ENCODE measurements around the gene CLASP2.
A peak's percentile ranks its signal among the peaks of the same experiment; 100 is the strongest.

Gene CLASP2

DNA sequence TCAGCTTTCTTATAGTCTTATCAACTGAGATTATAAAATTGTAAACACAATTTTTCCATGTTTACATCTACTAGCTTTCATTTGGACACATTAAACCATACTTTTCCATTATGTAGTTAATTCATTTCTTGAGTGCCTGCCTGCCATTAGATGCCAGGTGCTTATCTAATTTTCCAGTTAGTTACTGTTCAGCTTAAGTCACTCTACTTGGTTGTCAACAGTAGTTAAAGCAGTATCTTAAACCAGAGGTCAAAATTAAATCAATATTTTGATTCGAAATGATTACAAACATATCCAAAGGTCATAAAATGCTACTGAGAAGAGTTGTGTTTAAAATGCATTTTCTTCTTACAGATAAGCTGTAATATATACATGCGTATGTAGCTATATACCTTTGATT is 221.6 kb downstream of the CLASP2 start:
- no peak overlapping the region for H3K27ac ChIP-seq (ENCODE audit: low read length)
- TF ChIP-seq CTCF (IDR thresholded peaks at IDR 0.05; ENCODE audit: low read depth, low read length) (no peak), EZH2phosphoT487 (IDR thresholded peaks at IDR 0.05; ENCODE audit: low read depth) (no peak)
- no peaks in the 10 kb centered on the region for H4K20me1 ChIP-seq (ENCODE audit: insufficient read depth, low read length)
- peaks cover 36% of the 10 kb centered on the region for H3K36me3 ChIP-seq (replicated peaks; ENCODE audit: low read depth, low read length)
- no peaks in the 10 kb centered on the region for H3K9me3 ChIP-seq (ENCODE audit: insufficient read depth, low read length)
- no peaks in the 10 kb centered on the region for H3K27me3 ChIP-seq (ENCODE audit: low read depth, low read length)
- no peak overlapping the region for H3K4me3 ChIP-seq (ENCODE audit: low read length)
- H3K4me2 ChIP-seq (ENCODE audit: low read length) = no peak overlapping the region
- no peak overlapping the region for H2AFZ ChIP-seq (ENCODE audit: low read depth, low read length)
- peaks cover under 1% of the 10 kb centered on the region for H3K4me1 ChIP-seq (ENCODE audit: low read length)
- no peak overlapping the region for H3K9ac ChIP-seq (ENCODE audit: low read length)
- no peaks in the 10 kb centered on the region for H3K79me2 ChIP-seq (ENCODE audit: low read length)

- Histone ChIP-seq H3K9me3 (ENCODE audit: insufficient read depth, low read length) (no peaks in the 10 kb centered on the region), H3K36me3 (replicated peaks; ENCODE audit: low read depth, low read length) (peaks cover 3% of the 10 kb centered on the region), H3K4me3 (ENCODE audit: low read length) (no peak overlapping the region), H3K27me3 (ENCODE audit: low read depth, low read length) (no peaks in the 10 kb centered on the region), H3K4me1 (ENCODE audit: low read length) (peaks cover 18% of the 10 kb centered on the region), H3K4me2 (ENCODE audit: low read length) (no peak overlapping the region), H3K79me2 (ENCODE audit: low read length) (no peaks in the 10 kb centered on the region), H4K20me1 (ENCODE audit: insufficient read depth, low read length) (no peaks in the 10 kb centered on the region), H3K27ac (ENCODE audit: low read length) (no peak overlapping the region), H2AFZ (ENCODE audit: low read depth, low read length) (no peak overlapping the region), H3K9ac (ENCODE audit: low read length) (no peak overlapping the region)
- TF ChIP-seq EZH2phosphoT487 (IDR thresholded peaks at IDR 0.05; ENCODE audit: low read depth) (no peak), CTCF (IDR thresholded peaks at IDR 0.05; ENCODE audit: low read depth, low read length) (no peak)
These were observed 226.3 kb downstream of the CLASP2 start for GRCh38 chr3:33491721-33492120.

GRCh38 chr3:33490641-33491241 is 227.3 kb downstream of the CLASP2 start:
- no peaks in the 10 kb centered on the region for H4K20me1 ChIP-seq (ENCODE audit: insufficient read depth, low read length)
- H3K27me3 ChIP-seq (ENCODE audit: low read depth, low read length) = no peaks in the 10 kb centered on the region
- H3K9me3 ChIP-seq (ENCODE audit: insufficient read depth, low read length) = no peaks in the 10 kb centered on the region
- H3K79me2 ChIP-seq (ENCODE audit: low read length) = no peaks in the 10 kb centered on the region
- H3K27ac ChIP-seq (ENCODE audit: low read length) = peak overlapping the region; percentile 6; the same call in 1 of the 2 replicates
- no peak overlapping the region for H2AFZ ChIP-seq (ENCODE audit: low read depth, low read length)
- TF ChIP-seq CTCF (IDR thresholded peaks at IDR 0.05; ENCODE audit: low read depth, low read length) (no peak), EZH2phosphoT487 (IDR thresholded peaks at IDR 0.05; ENCODE audit: low read depth) (no peak)
- H3K4me2 ChIP-seq (ENCODE audit: low read length) = peak overlapping the region; percentile 20
- H3K36me3 ChIP-seq (replicated peaks; ENCODE audit: low read depth, low read length) = peaks cover 8% of the 10 kb centered on the region
- no peak overlapping the region for H3K9ac ChIP-seq (ENCODE audit: low read length)
- H3K4me1 ChIP-seq (ENCODE audit: low read length) = peaks cover 18% of the 10 kb centered on the region
- no peak overlapping the region for H3K4me3 ChIP-seq (ENCODE audit: low read length)

GRCh38 chr3:33488683-33489082 is 229.4 kb downstream of the CLASP2 start:
- no peaks in the 10 kb centered on the region for H3K9me3 ChIP-seq (ENCODE audit: insufficient read depth, low read length)
- H3K9ac ChIP-seq (ENCODE audit: low read length) = no peak overlapping the region
- no peaks in the 10 kb centered on the region for H4K20me1 ChIP-seq (ENCODE audit: insufficient read depth, low read length)
- peaks cover 9% of the 10 kb centered on the region for H3K36me3 ChIP-seq (replicated peaks; ENCODE audit: low read depth, low read length)
- no peak overlapping the region for H3K4me3 ChIP-seq (ENCODE audit: low read length)
- no peak overlapping the region for H3K27ac ChIP-seq (ENCODE audit: low read length)
- H3K4me2 ChIP-seq (ENCODE audit: low read length) = no peak overlapping the region
- peaks cover 18% of the 10 kb centered on the region for H3K4me1 ChIP-seq (ENCODE audit: low read length)
- H3K27me3 ChIP-seq (ENCODE audit: low read depth, low read length) = no peaks in the 10 kb centered on the region
- no peak overlapping the region for H2AFZ ChIP-seq (ENCODE audit: low read depth, low read length)
- TF ChIP-seq CTCF (IDR thresholded peaks at IDR 0.05; ENCODE audit: low read depth, low read length) = no peak
- no peak for TF ChIP-seq EZH2phosphoT487 (IDR thresholded peaks at IDR 0.05; ENCODE audit: low read depth)
- H3K79me2 ChIP-seq (ENCODE audit: low read length) = no peaks in the 10 kb centered on the region
